Measurements from ENCODE around the gene MSS51.
"Not testable (repeated sequence)": the region's sequence is repeated elsewhere in the genome, so short reads cannot be mapped to it uniquely, and the experiment has no call there.

The MSS51 gene

GRCh38 chr10:73399063-73399462 is 34.3 kb downstream of the MSS51 start:
- H3K4me3 ChIP-seq (ENCODE audit: low read depth, low read length): no peak overlapping the region
- no peak for TF ChIP-seq CTCF (IDR thresholded peaks at IDR 0.05; ENCODE audit: control insufficient read depth, extremely low read depth, insufficient read depth)

GRCh38 chr10:73398024-73398423 is 35.3 kb downstream of the MSS51 start:
- no peak for TF ChIP-seq CTCF (IDR thresholded peaks at IDR 0.05; ENCODE audit: control insufficient read depth, extremely low read depth, insufficient read depth)
- no peak for DNase-seq (ENCODE audit: low read depth)
- H3K4me3 ChIP-seq (ENCODE audit: low read depth, low read length): no peak overlapping the region

More at GRCh38 chr10:73399063-73399462, 34.3 kb downstream of the MSS51 start:
- no peak for DNase-seq (ENCODE audit: low read depth)

GRCh38 chr10:73394325-73394724 is 39.0 kb downstream of the MSS51 start:
- not testable (repeated sequence) for DNase-seq (ENCODE audit: low read depth)

GRCh38 chr10:73388228-73388627 is 45.1 kb downstream of the MSS51 start:
- no peak for DNase-seq (ENCODE audit: low read depth)
- H3K4me3 ChIP-seq (ENCODE audit: low read depth, low read length): no peak overlapping the region
- TF ChIP-seq CTCF (IDR thresholded peaks at IDR 0.05; ENCODE audit: control insufficient read depth, extremely low read depth, insufficient read depth): no peak

More at GRCh38 chr10:73394325-73394724, 39.0 kb downstream of the MSS51 start:
- H3K4me3 ChIP-seq (ENCODE audit: low read depth, low read length): not testable (repeated sequence)

- no peak overlapping the region for H3K4me3 ChIP-seq (ENCODE audit: low read depth, low read length)
- no peak for TF ChIP-seq CTCF (IDR thresholded peaks at IDR 0.05; ENCODE audit: control insufficient read depth, extremely low read depth, insufficient read depth)
- DNase-seq (ENCODE audit: low read depth): no peak
Measured at GRCh38 chr10:73386583-73386982, 46.8 kb downstream of the MSS51 start.

GRCh38 chr10:73379064-73379748 is 54.2 kb downstream of the MSS51 start:
- TF ChIP-seq CTCF (IDR thresholded peaks at IDR 0.05; ENCODE audit: control insufficient read depth, extremely low read depth, insufficient read depth): no peak
- DNase-seq (ENCODE audit: low read depth): no peak

GRCh38 chr10:73376679-73377078 is 56.7 kb downstream of the MSS51 start:
- TF ChIP-seq CTCF (IDR thresholded peaks at IDR 0.05; ENCODE audit: control insufficient read depth, extremely low read depth, insufficient read depth): no peak
- DNase-seq (ENCODE audit: low read depth): no peak
- no peak overlapping the region for H3K4me3 ChIP-seq (ENCODE audit: low read depth, low read length)

More at GRCh38 chr10:73379064-73379748, 54.2 kb downstream of the MSS51 start:
- H3K4me3 ChIP-seq (ENCODE audit: low read depth, low read length): no peak overlapping the region

All from LNCaP clone FGC (cell line).